Stimulated activated CD8-positive, alpha-beta memory T cell treated with anti-CD3 and anti-CD28 coated beads, Interleukin-7, amount 100 ng/mL, for 4 hours (primary cell): ENCODE data around the gene XRCC3.

Experiments used
- DNase-seq, 2 donors: peaks; one replicate each; pipeline ENCODE4 v3.0.0-alpha.2; 2020; ENCODE audit warnings: low read depth in 2 of 2

Gene XRCC3

DNA sequence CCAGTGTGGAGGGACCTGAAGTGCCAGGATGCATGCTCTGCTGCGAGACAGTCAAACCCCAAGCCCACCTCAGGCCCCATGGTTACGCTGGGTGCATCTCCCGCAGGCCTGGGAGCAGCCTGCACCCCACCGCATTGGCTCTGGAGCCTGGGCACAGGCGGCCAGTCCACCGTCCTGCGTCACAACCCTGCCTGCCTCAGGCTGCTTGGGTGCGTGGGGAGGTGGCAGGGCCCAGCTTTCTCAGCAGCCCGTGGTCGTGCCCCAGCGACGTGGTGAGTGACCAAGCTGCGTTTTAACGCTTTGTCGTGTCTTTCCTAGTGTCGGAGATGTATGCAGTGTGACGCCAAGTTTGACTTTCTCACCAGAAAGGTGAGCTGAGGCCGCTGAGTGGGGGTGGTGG, 11.2 kb upstream of the XRCC3 start:
- no peak for DNase-seq

DNA sequence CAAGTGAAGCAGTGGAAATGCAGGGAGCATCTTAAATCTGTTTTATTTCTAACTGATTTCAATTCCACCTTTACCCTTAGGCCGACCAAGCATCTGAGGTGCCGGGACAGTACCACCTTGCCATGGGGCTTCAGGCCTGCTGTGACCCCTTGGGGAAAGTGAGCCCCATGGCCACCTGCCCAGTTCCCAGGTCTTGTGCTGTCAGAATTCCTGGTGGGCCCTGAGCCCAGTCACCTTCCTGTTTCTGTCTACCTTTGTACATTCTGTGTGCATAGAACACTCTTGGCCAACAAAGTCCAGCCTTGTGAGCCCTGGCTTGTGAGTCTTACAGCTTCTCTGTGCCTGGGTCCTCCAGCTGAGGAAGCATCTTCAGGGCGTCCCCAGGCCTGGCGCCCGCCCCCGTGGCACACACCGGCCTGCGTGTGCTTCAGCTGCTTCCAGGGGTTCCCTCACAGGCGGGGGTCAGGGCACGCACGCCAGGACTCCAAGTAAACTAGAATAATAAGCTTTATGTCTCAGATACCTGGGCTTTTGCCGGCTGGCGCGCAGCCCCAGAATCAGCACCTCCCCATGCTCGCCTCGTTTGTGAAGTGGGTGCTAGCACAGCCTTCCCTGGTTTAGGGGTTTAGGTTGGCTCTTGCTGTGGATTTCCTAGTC, 10.6 kb upstream of the XRCC3 start:
- DNase-seq: no peak

DNA sequence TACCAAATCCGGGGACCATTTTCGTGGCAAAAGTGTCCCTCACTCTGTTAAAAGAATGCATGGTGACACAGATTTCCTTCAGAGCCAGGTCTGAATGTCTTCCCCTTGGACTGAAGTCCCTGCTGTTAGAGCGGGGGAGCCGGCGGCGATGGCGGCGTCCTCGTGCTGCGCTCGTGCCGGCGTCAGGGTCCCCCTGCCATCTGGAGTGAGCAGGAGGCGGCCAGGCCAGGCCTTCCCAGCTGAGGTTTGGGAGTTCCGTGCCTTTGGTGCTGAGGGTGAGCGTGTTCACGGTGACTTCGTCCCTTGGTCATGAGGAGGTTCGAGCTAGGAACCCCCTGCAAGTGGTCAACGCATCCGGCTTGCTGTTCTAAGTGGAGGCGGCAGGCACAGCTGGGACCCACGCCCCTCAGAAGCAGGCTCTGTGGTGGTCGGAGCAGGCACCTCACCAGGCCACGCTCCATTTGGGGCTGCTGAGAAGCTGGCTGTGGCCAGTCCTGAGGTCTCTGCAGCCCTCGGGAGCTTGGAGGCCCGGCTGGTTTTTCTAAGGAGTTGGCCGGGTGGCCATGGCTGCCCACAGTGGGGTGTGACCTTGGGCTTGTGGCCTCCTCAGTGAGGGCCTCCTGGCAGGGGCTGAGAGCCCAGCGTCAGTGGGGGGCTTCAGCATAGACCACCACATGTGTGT, 9.9 kb upstream of the XRCC3 start:
- DNase-seq: no peak

DNA sequence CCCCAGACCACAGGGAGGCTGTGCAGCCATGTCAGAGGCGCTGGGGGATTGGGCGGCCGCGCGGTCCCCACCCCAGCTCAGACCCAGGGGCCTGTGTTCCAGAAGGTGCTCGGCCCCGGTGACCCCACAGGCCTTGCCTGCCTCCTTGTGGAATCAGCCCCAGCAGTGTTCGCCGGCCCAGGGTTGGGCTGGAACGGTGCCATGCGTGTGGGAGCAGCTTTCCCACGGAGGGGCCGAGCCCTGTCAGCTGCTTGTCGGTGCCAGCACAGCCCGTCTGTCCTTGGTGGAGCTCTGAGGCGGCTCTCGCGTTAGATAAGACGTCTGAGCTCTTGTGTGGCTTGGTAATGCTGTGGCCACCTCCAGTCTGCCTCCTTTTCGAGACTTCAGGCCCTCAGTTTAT, 8.9 kb upstream of the XRCC3 start:
- DNase-seq: no peak

DNA sequence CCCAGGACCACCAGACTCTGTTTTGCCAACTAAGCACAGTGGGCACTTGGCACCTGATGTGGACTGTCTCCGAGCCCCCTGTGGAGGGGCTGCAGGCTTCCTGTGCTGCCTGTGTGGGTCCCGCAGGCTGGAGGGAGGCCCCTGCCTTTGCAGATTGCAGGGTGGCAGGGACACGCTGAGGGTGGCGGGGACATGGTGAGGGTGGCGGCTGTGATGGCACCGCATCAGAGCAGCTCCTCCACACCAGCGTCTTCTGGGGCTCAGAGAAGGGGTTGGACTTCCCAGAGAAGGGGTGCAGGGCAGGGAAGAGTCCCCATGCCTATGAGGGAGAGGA, 8.5 kb upstream of the XRCC3 start:
- DNase-seq: no peak

DNA sequence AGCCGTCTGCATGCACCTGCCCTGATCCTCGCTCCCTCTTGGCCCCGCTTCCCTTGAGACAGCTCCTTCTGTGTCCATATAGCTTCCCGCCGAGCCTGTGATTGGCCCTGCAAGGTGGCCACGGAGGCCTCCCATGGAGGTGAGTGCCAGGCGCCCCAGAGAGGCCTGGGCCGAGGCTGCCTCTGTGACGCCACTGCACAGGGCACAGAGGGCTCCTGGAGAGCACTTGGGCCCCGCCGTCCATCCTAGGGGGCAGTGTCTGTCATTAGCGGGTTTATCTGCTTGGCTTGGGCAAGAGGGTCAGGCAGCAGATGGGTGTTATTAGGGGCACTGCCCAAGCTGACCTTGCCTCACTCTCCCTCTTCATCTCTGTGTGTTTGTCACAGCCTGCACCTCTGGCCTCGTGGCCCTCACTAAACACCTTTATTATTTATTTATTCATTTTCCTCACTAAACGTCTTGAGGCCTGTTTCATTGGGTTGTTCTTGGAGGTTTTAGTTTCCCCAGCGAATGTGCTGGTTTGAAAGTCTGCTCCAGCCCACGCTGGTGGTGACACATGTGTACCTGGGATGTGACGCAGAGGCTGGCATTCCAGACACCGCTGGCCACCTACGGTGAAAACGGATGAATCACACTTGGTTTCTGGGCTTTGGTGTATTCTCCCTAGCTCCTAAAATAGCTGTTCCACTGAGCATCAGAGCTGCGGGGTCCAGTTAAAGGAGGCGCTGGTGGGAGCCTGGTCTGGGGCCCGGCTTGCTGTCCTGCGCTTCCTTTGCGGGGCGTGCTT, 6.3 kb upstream of the XRCC3 start:
- no peak for DNase-seq

DNA sequence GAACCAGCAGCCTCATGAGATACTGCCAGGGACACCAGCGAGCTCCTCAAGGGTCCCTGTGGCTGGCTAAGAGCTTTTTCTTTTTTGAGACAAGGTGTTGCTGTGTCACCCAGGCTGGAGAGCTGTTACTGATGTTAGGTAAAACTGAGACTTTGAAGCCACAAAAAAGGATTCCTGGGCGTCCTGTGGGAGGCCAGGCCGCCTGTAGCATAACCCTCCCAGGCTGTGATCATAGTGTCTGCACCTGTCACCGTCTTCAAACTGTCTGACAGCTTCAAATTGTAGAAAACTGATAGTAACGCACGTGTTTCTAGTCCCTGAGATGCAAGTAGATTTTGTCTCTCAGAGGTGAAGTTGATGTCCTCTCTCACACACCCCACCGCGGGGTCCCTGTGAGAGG, 4.5 kb upstream of the XRCC3 start:
- no peak for DNase-seq

DNA sequence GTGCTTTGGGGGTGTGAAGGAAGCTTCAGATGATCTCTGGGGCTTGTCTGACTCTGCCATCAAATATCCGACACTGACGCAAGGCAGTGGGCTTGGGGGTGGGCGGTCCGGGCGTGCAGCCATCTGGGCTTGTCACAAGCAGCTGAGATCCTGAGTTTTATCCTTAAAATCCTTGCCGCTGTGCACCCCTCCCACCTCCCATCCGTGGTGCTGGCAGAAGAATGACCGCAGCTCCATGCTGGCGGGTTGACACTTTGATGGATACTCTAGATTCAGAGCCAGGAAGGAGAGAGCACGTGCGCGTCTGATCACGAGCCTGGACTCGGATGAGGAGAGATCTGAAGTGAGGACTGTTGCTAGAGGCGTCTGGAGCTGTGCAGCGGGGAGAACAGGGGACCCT, 3.3 kb upstream of the XRCC3 start:
- DNase-seq: no peak

DNA sequence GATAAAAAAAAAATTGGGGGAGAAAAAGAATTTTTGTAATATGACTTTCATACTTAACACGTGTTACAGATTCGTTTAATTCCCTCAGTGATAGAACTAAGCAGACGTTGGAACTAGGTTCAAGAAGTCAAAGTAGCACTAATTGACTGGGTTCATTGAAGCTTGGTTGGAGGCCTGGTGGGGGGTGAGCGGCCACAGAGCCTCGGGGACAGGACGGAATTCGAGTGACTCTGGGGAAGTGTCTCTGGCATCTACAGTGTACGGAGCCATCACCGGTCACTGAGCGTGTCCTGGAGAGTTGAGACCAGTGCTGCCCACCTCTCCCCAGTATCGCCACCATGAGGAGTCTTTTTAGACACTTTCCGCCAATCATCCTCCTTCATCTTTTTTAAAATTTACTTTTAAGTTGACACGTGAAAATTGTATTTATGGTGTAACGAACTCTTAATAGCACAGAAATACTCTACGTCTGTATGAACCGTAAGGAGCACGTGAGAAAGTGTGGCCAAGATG, 1.7 kb upstream of the XRCC3 start:
- DNase-seq: no peak

DNA sequence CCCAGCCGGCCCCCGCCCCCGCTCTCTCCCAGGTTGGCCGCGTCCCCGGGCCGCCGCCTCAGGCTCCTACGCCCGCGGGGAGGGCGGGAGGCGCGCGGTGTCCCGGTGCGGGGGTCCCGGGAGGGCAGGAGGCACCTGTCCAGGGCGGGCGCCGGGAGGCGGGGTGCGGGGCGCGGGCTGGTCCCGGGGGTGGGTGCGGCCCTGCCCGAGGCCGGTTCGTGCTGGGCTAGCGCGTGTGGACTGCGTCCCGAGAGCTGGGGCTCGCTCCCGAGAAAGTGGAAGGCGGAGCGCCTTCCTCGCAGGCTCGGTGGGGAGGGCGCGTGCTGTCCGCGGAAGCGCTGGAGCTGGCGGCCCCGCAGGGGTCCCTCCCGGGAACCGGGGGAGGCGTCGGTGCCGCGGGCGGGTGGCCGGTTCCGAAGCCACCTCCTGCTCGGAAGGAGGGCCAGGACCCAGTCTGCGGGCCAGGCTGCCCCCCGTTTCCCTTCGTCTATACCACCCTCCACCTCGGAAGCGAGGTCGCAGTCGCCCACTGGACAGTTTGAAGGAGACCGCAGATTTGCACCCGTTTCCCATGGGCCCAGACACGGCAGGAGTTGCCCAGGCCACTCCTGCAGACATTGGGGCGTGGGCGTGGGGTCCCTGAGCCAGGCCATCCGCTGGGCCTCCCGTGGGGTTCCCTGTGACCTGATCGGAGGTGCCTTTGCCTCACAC, 995 bp upstream of the XRCC3 start:
- peak in 1 of 2 donors; percentile 20 for DNase-seq

DNA sequence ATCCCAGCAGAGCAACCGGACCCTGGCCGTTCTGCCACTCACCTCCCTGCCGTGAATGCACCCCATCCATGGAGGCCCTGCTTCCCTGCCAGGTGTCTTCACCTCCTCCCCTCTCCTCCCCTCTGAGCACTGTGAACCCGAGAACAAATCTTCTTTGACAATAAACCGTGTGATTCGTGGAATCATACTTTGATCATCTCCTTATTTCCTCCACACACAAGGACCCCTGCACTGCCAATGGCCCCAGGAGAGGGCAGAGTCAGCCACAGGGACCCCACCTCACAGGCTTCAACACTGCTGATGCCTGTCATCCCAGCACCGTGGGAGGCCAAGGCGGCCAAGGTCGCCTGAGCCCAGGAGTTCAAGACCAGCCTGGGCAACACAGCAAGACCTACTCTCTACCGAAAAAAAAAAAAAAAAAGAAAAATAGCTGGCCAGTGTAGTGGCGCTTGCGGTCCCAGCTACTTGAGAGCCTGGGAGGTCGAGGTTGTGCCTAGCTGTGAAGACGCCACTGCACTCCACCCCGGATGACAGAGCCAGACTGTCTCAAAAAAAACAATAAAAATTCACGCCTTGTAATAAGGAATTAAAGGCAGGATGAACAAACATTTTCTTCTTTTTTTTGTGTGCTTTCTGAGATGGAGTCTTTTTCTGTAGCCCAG, 1.1 kb downstream of the XRCC3 start:
- no peak for DNase-seq

DNA sequence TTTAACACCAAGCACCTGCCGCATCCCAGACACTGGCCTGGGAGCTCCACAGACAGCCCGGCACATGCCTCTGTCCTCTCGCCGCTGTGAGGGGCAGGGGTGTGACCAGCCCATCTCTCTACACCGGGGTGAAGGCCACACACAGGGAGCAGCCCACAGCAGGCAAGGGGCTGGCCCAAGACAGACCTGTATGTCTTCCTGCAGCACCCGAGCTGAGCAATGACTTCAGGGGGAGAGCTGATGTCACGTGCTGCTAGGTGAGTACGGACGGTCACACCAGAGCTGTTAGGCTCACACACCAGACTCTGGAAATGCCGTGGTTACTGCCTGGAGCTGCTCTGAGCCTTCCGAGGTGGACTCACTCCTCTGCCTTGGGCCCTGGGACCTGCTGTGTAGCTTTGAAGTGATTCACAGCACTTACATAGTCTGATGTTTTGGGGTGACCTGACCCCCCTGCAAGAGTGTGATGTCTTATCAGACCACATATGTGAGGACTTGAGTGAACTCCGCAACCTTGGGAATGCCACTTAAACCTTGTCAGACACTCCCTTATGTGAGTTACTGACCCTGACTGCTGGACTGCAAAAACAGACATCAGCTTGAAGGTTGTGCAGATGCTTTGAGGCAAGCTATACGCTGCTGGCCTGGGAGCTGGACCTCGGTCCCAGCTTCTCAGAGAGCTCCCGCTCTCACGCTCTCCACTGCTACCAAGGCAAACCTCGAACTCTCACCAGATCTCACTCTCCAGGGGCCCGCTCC, 1.8 kb downstream of the XRCC3 start:
- DNase-seq: no peak

DNA sequence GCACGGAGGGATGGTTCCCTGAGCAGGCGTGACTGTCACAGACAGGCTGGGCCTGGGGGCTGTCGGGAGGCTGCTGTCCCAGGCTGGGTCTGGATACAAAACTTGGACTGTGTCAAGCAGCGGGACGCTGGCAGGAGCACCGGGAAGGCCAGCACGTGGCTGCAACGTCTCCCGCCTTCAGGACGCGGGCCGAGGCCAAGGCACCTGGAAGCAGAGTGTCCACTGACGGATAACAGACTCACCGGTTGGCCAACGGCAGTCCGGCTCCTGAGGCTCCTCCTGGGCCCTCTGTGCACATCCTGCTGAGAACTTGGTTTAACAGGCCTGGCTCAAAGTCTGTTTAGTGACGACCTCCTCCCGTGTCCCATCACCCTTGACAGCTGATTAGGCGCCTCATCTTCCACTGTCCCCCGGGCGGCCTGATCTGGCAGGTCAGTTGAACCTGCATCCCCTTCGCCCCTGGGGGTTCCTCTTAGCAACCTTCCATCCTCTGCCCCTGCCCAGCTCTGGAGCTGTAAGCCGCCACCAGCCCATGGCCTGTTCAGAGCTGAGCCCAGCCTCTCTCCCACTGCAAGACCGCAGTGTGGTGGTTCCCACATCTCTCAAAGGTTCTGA, 2.5 kb downstream of the XRCC3 start:
- DNase-seq: no peak

DNA sequence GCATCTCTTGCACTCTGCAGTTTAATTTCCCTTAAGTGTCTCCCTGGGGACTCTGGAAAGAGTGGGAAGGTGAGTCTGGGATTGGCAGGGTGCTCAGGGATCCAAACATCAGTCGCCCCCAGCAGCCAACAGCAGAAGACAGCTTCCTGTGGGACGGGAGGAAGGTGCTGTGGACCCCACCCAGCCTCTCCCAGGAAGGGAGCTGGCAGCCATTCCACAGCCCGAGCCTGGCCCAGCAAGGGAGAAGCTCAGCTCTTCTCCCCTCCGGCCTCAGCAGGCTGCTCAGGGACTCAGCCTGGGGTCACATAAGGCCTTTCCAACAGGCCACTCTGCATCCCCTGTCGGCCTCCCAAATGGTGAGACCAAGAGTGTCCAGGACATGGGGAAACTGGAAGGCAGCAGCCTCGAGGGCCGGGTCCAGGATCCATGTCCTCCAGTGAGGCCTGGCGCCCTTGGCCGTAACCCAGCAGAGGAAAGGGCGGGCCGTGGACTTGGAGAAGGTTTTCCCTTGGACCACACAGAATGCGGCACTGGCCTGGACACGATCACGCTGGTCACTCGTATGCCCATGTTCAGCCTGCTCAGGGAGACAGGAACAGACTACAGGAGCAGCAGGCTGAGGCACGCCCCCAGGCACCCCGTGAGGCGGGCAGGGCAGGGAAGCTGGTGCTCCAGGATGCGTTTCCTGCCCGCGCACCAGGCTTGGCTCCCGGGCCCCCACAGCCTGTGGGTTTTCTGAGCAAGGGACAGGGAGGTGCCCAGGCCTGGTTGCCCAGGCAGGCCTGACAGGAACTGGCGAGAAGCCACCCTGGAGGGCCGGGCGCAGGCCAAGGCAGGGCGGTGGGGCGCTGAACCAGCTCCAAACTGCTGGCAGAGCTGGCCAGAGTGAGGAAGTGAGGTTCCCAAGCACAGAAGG, 3.5 kb downstream of the XRCC3 start:
- DNase-seq: no peak

DNA sequence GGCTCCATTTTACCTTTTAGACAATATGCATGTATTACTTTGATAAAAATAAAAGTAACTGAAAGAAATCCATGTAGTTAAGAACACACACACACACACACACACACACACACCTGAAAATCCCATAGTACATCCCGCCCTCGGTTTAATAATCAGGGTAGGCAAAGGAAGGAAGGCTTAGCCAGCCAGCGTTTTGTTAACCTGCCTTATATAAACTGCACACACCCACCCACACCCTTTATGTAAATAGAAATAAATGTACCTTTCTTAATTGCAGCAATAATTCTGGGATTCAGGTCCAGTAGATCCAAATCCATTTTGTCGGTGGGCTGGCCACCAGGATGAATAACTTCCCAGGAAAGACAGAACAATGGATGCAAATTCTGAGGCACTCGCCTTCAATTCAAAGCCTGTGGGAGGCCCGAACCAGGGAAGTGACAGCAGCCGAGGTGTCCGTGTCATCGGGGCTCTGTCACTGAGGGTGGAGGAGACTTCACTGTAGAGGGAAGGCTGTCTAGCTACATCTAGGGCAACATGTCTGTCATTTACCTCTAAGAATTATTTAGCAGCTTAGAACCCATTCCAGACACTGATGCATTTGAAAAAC, 4.4 kb downstream of the XRCC3 start:
- no peak for DNase-seq

DNA sequence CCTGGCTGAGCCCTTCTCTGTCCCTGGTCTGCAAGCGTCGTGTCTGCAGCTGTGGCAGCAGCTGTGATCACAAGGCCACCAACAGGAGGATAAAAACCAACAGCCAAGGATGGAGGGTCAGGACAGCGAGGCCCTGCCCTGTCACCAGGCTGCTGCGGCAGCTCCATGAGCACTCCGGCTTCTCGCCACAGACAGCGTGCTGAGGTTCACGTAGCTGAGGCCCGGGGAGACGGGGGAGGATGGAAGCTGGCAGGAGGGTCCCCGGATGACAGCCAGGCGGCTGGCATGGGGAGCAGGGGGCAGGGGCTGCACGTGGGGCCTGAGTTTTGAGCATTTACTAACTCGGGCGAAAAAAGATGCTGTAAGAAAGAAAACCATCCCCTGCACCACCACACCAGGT, 5.4 kb downstream of the XRCC3 start:
- DNase-seq: no peak

DNA sequence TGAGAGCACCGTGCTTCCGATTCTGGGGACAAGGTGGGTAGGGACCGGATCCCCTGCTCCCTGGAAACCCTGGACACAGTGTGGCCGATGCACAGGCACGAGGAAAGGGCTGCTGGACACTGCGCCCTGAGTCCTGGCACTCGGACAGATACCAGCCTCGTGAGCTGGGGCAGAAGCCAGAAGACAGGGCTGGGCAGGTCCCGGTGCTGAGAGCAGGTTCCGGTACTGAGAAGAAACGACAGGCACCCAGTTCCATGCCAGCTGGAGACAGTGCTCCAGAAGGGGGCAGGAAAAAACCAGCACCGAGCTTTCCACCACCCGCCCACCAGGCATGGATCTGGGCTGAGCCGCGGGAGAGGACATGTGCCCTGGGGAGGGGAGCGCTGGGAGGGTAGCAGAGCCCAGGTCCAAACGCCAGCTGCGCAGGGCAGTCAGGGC, 6.5 kb downstream of the XRCC3 start:
- DNase-seq: no peak

DNA sequence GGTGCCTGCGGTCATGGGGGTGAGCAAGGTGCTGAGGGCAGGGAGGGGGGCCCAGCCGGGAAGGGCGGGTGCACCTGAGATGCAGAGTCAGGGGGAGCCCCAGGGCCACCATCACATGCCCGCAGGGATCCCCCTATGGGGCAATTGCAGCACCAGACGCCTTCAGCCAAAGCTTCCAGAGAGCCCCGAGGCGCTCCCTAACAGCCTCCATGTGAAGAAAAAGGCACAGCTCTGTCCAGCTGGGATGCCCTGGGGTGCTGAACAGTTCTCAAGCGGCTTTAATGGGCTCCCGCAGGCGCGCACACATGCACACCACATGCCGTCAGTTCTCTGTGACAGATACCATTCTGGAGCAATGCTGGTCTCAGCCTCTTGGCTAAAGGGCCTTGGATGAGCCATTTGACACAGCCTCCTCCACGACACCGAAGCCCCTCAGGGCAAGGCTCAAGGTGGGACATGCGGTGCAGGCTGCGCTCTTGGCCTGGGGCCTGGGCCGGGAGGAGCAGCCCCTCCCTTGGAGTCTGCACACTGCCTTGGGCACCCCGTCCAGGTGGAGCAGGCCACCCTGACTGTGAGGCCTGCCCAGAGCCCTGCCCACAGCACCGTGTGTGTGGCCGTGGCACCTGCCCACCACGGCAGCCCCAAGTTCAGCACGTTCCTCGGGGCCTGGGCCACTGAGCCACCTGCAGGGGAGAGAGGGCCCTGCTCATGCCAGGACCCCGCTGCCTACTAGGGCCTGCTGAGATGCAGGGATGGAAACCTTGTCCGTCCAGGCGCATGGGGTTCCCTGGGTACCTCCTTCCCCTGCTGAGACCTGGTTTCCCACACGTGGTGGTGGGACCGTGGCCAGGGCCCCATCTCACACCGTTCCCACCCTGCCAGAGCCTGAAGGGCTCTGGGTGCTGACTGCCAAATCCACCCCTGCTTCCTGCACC, 7.7 kb downstream of the XRCC3 start:
- DNase-seq: no peak
